ENCODE data around the gene THSD4.

DNA sequence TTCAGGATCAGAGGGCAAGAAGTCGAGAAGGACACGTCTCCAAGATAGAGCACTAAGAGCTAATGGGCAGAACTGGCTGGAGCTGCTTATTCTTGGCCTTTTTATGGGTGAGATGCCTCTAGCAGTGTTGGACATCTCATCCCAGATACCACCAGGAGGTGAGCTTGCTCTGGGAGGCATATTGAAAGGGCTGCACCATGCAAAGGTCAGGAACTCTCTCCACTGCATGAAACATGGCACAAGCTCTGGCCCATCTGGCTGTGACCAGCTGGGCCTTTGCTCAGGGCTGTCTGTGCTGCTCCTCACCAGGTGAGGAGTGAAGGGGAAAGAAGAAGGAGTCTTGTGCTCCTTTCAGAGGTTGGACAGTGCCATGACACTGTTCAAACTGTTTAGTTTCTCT lies 188.7 kb downstream of the THSD4 start:
- no peak for TF ChIP-seq CTCF (conservative IDR thresholded peaks at IDR 0.05)
- TF ChIP-seq EZH2 (IDR thresholded peaks at IDR 0.05; ENCODE audit: low read depth) = no peak
